HG03457 (cell line): ENCODE data around the gene TARBP2.
"Not testable (repeated sequence)": the region's sequence is repeated elsewhere in the genome, so short reads cannot be mapped to it uniquely, and the experiment has no call there.

ENCODE experiments used
- ATAC-seq: cut with Tn5 transposase; IDR thresholded peaks from one replicate; pipeline ENCODE4 v1.9.1; 2021; ENCODE audit warnings: moderate number of reproducible peaks; ENCODE audit not compliant: unreplicated experiment

The TARBP2 gene

DNA sequence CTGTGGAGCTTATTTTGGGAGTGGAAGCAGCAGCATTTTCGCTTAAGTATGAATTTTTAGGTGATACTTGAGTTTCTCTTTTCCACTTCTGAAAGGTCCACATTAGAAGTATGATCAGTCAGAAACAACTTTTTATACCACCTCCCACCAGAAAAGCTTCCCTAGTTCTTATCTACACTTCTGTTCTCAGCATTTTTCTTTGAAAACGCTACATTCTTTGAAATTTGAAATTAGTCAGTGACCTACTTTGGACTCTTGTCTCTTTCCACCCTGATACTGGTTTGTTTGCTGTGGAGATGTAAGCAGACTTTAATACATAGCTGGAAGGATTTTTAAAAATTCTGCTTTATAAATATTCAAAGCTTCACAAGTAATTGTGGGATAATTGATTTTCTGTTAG is 27.0 kb upstream of the TARBP2 start:
- ATAC-seq, result no peak

DNA sequence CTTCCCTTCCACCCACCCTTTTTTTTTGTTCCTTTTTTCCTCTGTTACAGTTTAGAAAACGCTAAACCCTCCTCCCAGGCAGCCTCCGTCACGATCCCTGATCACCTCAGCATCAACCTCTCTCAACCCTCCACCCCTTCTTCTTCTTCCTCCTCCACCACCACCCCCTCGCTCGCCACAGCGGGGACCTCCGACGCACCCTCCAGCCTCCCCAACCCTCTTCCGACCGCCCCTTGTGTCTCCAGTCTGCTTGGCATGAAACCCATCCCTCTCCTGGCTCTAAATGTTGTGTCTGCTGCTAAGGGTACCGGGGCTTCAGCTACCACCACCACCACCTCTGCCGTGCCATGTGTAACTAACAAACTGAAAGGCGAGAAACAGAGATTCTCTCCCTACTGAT is 26.3 kb upstream of the TARBP2 start:
- ATAC-seq, result no peak

DNA sequence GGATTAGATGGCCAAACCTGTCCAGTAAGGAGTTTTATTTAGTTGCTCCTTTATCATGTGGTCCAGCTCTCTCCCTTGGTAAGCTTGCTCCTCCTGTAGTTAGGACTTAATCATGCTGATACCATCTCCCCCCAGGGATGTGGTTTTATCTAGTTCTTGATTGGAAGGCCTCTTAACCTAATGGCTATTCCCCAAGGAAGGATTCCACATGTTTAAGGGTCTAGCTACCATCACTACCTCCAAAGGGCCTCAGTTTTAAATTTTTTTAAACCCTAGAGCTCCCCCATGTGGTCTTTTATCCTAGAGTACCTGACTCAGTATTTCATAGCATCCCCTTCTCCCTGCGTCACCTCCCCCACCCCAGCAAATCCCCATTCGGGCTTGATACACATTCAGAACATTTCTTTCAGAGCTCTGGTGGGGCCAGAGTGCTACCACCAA is 24.3 kb upstream of the TARBP2 start:
- no peak for ATAC-seq

DNA sequence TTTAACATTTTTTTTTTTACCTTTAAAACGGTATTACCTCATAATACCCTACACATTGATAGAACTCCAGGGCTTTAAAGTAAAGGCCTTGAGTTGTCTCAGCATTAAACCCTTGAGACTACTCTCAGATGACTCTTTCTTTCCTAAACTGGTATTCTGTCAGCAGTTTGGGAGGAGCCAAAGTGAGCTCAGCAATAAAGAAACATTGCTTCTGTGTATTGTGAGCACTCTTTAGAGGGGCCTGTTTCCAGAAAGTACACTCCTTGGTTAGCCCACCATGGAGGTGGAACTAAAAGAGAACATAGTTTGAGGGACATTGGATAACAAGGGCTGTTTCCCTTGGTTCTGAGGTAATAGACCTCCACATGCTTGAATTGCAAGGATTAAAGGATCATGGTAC is 22.2 kb upstream of the TARBP2 start:
- ATAC-seq, result no peak

DNA sequence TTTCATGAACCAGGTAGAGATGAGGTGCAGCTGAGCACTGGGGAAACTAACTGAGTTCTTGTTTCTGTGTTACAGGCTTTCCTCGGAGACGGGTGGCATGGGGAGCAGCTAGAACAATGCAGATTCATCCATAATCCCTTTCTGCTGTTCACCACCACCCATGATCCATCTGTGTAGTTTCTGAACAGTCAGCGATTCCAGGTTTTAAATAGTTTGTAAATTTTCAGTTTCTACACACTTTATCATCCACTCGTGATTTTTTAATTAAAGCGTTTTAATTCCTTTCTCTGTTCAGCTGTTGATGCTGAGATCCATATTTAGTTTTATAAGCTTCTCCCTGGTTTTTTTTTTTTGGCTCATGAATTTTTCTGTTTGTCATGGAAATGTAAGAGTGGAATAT is 21.8 kb upstream of the TARBP2 start:
- no peak for ATAC-seq

DNA sequence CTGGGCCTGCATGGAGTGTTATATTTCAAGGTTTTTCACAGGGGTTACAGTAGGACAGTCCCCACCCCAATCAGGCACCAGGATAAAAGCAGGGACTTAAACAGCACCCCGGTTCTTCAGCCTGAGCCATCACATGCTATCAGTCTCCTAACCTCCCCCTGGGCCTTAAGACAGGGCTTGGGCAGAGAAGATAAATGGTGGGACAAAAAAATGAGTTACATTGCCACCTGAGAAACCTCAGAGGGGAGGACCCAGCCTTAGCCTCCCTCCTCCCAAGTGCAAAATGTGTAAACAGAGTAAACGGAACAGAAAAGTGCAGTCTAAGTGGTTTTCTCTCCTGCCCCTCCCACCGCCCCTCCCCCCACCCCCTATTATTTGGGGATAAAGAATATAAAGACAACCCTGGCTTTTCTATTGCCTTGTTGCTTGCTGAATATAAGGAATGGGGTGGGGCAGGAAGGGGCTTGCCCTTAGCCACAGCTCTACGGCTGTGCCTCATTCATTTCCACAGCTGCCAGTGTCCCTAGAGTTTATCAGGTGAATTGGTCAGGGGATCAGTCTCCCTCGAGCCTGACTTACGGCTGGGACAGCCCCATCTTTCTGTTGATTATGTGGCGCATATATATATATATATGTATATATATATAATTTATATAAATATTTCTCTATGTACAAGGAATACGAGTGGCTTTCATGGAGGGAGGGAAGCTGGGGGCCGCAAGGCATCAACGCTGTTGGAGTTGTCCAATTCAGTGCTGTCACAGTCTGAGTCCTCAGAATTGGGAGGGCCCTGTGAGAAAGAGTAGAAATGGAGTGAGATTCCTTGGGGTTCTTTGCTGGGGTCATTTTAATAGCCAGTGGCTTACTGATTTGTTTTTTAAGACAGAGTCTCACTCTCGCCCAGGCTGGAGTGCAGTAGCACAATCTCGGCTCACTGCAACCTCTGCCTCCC is 20.3 kb upstream of the TARBP2 start:
- ATAC-seq, result no peak

DNA sequence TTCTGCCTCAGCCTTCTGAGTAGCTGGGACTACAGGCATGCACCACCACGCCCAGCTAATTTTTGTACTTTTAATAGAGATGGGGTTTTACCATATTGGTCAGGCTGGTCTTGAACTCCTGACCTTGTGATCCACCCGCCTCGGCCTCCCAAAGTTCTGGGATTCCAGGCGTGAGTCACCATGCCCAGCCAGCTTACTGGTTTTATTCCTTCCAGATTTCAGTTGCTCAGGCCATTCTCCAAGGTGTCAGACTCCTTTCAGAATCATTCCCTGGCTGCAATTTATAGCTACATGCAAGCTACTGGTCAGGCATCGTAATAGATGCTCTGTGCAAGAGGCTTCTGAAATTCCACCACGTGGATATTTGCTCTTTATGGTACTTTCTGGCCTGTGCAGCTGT is 19.6 kb upstream of the TARBP2 start:
- not testable (repeated sequence) for ATAC-seq

DNA sequence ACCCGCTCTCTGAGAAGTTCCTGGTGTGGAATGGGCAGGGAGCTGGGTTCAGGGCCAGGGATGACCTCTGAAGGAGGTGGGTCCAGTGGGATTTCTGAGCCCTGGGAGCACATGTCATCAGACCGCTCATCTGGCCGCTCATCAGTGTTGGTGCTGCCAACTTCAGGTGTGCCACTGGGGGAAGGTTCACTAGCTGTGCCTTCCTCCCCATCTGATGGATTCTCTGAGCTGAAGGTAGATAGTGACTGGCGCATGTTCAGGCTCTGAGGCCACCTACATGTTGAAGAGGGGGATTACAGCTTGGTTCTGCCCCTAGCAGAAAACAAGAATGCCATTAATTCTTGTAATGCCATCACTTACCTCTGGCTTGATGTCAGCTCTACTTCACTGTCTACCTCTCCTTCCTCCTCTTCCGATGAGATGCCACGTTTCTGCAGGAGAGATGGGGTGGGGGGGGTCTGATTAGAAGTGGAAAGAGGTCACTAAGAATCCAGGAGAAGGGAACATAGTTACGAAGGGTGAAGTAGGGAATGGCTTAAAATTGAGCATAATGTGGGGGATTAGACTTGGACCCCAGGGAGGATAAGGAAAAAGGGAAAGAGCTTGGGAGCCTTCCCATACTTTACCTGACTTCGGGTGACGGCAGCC is 19.0 kb upstream of the TARBP2 start:
- no peak for ATAC-seq

DNA sequence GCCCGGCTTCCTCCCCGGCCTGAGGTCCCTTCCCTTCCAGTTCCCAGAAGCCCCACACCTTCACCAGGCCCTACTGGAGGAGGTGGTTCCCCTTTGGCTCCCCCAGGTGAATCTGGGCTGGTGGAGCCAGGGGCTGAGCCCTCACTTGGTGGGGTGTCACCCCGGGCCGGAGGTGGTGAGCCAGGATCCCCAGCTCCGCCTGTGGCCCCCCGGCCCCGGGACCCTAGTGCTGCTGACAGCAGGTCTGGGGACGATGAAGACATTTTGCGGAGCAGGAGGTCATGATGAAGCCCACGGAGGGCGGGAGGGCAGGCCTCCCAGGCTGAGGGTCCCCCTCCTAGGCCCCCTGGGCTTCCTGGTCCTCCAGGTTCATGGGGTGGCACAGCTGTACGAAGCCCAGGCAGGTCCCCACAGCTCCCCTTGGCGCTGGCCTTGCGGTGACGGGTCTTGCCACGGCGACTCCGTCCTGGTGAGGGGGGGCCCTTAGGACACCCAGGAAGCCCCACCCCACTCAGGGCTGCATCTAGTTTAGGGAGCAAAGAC is 18.4 kb upstream of the TARBP2 start:
- no peak for ATAC-seq

DNA sequence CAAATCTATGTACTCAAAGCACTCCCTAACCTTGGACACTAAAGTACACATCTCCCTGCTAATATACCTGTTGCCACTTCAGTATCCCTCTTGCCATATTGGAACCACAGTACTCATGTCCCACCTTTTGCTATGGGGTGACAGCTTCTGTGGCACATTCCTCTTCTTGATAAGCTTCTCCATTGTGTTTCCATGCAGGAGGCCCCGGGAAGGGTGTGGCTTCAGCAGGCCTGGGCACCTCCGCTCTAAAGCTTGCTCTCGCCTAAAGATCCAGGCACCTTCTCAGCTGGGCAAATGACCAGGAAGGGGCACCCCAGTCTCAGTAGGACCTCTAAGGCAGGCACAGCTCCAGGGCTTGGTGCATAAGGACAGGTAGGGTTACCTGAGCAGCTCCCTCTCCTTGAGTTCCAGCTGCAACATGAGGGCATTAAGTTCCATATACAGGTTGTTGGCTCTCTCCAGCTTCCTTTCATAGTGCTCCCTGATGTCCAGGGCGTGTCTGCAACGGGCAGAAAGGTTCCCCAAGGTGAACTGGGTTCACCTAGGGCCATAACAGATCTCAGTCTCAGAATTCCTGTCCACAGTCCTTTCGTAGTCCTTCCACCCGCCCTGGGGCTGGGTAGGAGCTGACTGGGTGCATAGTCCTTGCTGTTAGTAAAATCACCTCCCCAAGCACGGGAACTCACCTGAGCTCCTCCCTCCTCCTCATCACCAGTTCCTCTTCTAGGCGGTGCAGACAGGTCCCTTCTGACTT is 17.7 kb upstream of the TARBP2 start:
- ATAC-seq, result no peak

DNA sequence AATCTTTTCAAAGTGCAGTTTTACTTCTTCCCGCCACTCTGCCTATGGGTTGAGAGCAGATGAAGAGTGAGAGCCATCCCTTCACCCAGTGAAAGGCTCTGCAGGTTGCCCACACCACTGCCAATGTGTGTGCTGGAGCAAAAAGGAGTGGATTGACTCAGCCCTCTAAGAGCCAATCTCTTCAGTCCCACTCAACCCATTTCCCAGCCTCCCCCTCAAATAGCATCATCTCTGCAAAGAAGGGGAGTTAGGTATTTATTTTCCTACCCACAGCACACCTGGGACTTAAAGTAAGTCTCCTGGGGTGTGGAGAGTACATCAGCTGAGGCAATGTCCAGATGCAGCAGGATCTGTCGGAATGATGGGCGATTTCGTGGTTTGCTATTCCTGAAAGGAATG is 17.1 kb upstream of the TARBP2 start:
- no peak for ATAC-seq

DNA sequence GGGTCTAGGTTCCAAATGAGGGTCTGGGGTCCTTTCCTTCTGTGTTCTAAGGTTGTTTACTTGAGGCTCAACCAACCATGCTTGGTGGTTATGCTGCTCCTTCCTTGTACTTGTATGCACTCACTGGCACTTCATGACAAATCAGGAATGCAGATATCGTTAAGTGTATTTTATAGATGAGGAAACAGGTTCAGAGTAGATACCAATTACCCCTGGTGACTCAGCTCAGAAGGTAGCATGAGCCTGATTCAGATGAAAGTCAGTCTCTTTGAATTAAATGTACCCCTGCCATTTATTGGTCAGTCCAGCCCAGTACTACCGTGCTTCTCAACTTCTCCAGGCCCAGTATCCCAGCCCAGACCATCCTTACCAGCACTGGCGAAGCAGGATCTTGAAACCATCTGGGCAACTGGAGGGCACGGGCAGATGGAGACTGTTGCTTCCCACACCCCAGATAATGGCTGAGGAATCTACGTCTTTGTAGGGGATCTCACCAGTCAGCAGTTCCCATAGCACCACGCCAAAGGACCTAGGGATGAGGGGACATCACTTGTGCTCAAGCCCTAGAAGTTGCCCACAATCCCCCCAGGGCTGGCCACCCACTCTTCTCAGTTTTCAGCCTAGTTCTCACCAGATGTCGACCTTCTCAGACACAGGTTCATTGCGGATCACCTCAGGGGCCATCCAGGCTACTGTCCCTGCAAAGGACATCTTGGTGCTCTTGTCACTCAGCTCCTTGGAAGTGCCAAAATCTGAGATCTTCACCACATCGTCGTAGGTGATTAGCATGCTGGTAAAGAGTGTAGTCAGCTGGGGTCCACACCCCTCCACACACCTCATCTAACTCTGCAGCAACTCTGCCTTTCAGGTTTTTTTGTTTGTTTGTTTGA is 16.2 kb upstream of the TARBP2 start:
- ATAC-seq, result no peak

DNA sequence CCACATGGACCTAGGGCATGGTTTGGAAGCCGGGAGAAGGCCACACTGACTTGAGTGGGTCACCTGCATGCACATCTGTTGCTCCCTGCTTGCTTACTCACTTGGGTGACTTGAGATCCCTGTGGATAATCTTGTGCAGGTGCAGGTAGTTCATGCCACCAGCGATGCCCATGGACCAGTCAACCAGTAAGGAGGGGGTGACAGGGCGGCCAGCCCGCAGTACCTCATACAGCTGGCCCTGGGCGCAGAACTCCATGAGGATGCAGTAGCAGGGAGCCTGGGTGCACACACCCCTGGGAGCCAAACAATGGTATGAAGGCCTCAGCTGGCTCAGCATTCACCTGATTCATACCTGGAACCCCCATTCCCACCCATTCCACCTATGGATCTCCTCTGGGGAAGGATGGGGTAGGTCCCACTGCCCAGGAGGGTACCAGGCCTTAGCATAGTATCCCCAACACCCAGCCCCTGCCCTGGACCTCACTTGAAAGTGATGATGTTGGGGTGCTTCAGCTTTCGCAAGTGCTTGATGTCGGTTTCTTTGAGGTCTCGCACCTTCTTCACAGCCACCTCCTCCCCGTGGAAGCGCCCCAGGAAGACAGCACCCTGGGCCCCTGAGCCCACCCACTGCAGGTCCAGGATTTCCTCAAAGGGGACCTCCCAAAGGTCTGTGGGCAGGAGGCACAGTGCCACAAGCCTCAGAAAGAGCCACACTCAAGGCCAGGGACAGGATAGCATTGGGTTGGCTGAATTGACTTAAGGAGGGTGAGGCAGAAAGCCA is 14.9 kb upstream of the TARBP2 start:
- no peak for ATAC-seq

DNA sequence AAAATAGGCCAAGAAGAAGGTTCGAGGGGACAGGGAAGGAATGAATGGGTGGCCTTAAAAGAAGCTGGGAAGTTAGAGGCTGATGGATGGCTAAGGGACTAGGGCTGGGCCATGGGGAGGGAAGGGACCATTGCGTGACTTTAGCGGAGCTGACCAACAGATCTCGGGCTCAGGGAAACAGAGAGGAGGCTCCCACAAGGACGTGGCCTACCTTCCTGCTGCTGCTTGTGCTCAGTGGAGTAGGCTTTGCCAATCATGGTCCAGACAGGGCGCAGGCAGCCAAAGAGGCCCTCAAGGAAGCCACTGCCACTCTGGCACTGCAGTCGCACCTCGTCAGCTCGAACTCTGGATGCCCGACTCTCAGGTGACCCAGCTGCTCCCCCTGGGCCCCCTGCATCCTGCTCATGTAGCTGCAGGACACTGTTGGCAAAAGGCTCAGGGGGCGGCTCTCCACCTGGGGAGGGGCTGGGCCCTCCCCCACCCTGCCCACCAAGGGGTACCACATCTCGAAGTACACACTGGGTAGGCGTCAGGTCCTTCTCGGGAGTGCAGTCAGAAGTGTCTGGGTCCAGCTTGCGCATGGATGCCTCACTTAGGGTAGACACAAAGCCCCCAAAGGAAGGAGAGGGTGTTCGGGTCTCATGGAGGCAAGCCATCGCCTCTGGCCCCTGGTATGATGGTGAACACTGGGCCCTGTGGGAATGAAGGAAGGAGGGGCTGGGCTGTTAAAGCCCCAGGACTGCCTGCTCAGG is 14.2 kb upstream of the TARBP2 start:
- ATAC-seq, result no peak

DNA sequence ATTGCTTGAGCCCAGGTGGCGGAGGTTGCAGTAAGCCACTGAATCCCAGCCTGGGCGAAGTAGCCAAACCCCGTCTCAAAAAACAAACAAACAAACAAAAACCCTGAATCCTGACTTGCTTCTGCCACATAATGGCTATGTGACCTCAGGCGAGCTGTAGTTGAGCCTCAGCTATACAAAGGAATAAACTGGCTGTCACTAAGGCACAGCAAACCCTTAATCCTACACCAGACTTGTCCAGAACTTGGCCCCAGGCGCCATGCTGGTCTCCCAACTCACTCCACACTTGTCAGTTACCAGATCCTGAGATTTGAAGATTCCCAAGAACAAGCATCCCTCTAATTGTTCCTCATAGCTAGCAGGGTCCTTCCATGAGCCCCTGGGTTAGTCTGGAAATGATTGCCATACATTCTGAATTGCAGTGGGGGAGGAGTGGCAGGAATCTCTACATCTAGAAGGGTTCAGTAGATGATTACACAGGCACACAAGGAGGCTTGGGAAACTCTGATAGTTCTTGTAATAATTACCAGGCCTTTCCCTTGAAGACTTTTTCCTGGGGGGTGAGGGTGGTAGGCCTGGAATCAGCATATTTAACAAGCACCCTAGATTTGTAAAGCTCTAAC is 11.7 kb upstream of the TARBP2 start:
- no peak for ATAC-seq

DNA sequence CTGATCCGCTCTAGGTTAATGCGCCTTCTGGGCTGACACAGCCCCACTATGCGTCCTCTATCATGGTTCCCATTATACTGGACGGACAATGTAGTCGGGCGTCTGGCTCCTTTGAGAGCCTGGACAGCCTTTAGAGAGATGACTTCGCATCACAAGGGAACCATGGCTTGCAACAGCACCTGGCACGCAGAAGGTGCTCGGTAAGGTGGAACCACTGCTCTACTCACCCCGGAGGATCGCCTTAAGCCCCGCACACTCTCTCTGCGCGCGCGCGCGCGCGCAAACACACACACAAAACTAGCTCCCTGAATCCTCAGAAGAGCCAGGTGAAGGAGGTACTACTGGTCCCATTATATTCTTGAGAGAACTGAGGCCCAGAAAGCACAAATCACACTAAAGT is 8.9 kb upstream of the TARBP2 start:
- no peak for ATAC-seq

DNA sequence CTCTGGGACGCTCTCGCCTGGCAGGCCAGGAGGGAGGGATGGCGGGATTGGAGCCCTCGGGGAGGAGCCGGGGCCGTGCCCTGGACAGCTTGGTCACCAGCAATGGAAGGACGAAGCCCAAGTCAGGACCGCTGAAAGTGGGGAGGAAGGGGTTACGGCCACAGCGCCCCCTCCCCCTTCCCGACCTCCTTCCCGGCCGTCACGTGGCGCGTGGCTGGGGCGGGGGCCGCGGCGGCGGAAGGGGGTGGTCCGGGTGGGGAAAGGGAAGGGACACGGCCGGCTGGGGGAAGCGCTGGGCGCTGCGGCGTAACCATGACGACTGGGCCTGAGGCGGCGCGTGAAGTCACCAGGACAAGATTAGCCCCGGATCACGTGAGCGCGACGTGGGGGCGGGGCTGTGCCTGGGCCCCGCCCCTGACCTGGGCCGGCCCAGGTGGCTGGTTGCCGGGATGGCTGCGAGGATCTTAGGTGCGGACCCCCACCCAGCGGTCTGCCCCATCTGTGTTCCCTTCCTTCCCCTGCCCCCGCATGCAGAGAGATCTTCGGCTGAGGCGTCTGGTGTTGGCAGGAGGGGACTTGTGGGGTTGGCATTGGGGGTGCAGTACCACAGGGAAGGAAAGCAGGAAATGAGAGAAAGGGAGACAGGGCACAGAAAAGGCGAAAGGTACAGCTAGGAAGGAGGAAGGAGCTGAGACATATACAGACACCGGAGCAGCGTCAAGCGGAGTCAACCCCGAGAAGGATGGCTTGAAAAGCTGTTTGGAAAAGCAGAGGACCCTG is 8.1 kb upstream of the TARBP2 start:
- peak; percentile 61 for ATAC-seq
